Measurements from ENCODE around the gene LYST.
A peak's percentile ranks its signal among the peaks of the same experiment; 100 is the strongest.

Gene LYST

DNA sequence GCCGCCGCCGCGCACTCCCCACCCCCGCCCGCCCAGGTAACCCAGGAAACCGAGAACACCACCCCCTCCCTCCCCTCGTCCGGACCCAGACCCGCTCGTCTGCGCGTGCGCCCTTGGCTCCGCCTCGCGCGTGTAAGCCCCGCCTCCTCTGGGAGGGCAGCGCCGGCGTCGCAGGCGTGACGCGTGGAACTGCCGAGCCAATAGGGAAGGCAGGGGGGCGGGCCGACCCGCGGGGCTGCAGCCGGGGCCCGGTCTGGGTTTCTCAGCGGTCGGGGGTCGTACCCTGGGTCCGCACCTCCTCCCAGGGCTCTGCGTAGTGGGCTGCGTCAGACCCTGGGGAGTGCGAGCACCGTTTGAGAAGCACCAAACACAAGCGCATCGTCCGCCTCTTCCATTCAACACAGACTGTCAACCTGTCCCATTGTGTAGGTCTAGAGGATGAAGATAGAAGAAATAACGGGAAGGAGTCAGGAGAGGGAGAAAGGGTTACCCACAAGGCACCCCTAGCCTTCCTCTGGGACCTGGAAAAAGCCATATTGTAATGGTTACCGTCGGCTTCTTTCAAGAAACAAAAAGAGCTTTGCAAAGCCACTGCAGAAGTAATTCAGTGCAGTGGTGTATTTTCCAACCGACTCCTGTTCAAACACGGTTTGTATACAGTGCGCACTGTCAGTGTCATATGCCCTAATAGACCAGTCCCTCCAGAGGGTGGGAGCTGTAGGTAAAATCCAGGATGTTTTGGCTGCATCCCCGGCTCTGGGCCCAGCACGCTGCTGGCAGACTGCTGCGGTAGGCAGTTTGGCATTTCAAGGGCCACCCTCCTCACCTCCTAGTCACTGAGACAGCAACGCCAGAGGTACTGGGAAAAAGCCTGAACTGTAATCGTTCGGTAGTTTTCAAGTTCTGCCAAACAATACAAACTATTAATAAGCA lies 473 bp upstream of the LYST start:
- Histone ChIP-seq H3F3A (ENCODE audit: insufficient read depth) (peaks cover 12% of the 10 kb centered on the region), H3K4me3 (ENCODE audit: insufficient read depth, low read length, poor library complexity, severe bottlenecking) (peak overlapping the region; percentile 85), H3K9me2 (replicated peaks; ENCODE audit: insufficient read depth, low read length) (no peaks in the 10 kb centered on the region), H4K20me1 (ENCODE audit: low read depth, low read length) (no peaks in the 10 kb centered on the region), H2AFZ (ENCODE audit: low read depth, low read length, severe bottlenecking) (peak overlapping the region; percentile 54), H3K9ac (ENCODE audit: low read length) (peak overlapping the region; percentile 68), H3K9me3 (ENCODE audit: insufficient read depth, low read length) (no peaks in the 10 kb centered on the region), H3K27me3 (ENCODE audit: low read length) (no peaks in the 10 kb centered on the region), H3K27ac (ENCODE audit: low read depth, low read length) (peak overlapping the region; percentile 80), H3K36me3 (ENCODE audit: low read length) (no peaks in the 10 kb centered on the region), H3K79me2 (ENCODE audit: insufficient read depth, low read length) (no peaks in the 10 kb centered on the region), H3K4me2 (ENCODE audit: low read depth, low read length, poor library complexity, severe bottlenecking) (peak overlapping the region; percentile 70)
- TF ChIP-seq, protein P1, sequence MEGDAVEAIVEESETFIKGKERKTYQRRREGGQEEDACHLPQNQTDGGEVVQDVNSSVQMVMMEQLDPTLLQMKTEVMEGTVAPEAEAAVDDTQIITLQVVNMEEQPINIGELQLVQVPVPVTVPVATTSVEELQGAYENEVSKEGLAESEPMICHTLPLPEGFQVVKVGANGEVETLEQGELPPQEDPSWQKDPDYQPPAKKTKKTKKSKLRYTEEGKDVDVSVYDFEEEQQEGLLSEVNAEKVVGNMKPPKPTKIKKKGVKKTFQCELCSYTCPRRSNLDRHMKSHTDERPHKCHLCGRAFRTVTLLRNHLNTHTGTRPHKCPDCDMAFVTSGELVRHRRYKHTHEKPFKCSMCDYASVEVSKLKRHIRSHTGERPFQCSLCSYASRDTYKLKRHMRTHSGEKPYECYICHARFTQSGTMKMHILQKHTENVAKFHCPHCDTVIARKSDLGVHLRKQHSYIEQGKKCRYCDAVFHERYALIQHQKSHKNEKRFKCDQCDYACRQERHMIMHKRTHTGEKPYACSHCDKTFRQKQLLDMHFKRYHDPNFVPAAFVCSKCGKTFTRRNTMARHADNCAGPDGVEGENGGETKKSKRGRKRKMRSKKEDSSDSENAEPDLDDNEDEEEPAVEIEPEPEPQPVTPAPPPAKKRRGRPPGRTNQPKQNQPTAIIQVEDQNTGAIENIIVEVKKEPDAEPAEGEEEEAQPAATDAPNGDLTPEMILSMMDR (IDR thresholded peaks at IDR 0.05; ENCODE audit: insufficient read depth, low read length, poor library complexity, severe bottlenecking): no peak
- no peak for TF ChIP-seq EZH2phosphoT487 (conservative IDR thresholded peaks at IDR 0.05; ENCODE audit: low read length)

DNA sequence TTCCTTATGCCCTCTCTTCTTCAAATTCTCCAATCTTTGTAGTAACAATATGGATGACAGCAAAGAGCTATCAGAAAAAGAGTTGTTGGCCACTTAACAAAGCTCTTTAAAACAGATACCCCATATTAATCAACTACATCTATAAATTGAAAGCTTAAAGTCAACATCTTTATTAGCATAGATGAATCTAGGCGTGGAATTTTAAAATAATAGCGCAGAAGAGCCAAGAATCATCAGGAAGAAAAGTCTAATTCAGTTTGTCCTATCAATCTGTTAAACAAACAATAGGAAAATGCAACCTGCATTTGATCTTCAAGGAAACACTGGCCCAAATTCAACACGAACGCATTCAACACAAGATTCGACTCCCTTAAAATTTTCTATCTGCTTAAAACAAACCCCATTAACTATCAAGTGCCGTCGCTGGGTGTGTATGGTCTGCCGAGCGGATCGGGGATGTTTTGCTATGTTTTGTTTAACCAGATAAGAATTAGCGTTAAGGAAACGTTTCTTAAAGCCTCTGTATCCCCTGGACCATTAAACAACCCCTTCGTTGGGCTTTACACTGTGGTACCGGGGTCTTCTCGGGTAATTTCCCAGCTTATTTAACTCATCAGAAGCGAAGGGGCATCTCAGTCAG lies 1.0 kb downstream of the LYST start:
- H3K4me2 ChIP-seq (ENCODE audit: low read depth, low read length, poor library complexity, severe bottlenecking): peak overlapping the region; percentile 59
- H3K9me3 ChIP-seq (ENCODE audit: insufficient read depth, low read length): no peaks in the 10 kb centered on the region
- H4K20me1 ChIP-seq (ENCODE audit: low read depth, low read length): no peaks in the 10 kb centered on the region
- H3K9ac ChIP-seq (ENCODE audit: low read length): peak overlapping the region; percentile 68
- TF ChIP-seq, protein P1 (IDR thresholded peaks at IDR 0.05; ENCODE audit: insufficient read depth, low read length, poor library complexity, severe bottlenecking): no peak
- no peak for TF ChIP-seq EZH2phosphoT487 (conservative IDR thresholded peaks at IDR 0.05; ENCODE audit: low read length)
- H3K27me3 ChIP-seq (ENCODE audit: low read length): no peaks in the 10 kb centered on the region
- no peaks in the 10 kb centered on the region for H3K9me2 ChIP-seq (replicated peaks; ENCODE audit: insufficient read depth, low read length)
- H3K79me2 ChIP-seq (ENCODE audit: insufficient read depth, low read length): no peaks in the 10 kb centered on the region
- peak overlapping the region; percentile 85 for H3K4me3 ChIP-seq (ENCODE audit: insufficient read depth, low read length, poor library complexity, severe bottlenecking)
- H3K27ac ChIP-seq (ENCODE audit: low read depth, low read length): no peak overlapping the region
- H3K36me3 ChIP-seq (ENCODE audit: low read length): no peaks in the 10 kb centered on the region
- H3F3A ChIP-seq (ENCODE audit: insufficient read depth): peaks cover 12% of the 10 kb centered on the region
- H2AFZ ChIP-seq (ENCODE audit: low read depth, low read length, severe bottlenecking): peak overlapping the region; percentile 86

DNA sequence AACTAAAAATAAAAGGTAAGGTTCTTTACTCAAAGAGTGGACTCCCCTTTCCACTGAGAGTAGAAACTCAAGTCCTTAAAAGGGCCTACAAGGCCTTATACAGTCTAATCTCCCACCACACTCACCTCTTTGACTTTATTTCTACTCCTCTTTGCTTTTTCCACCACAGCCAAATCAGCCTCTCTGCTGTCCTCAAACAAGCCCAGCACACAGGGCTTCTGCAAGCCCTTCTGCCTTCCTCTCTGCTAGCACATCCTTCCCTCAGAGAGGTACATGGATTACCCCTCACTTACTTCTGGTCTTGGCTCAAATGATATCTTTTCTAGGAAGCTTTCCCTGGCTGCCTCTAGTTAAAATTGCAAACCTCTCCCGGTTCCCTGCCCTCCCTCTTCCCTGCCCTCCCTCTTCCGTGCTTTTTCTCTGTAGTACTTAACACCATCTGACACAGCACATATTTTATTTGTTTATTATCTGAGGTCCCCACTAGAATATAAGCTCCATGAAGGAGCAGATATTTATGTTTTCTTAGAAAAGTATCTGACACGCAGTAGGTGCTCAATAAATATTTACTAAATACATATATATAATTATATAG lies 1.7 kb downstream of the LYST start:
- Histone ChIP-seq H3K79me2 (ENCODE audit: insufficient read depth, low read length) (no peaks in the 10 kb centered on the region), H3K9me3 (ENCODE audit: insufficient read depth, low read length) (no peaks in the 10 kb centered on the region), H3K27ac (ENCODE audit: low read depth, low read length) (no peak overlapping the region), H3K4me3 (ENCODE audit: insufficient read depth, low read length, poor library complexity, severe bottlenecking) (no peak overlapping the region), H3K27me3 (ENCODE audit: low read length) (no peaks in the 10 kb centered on the region), H2AFZ (ENCODE audit: low read depth, low read length, severe bottlenecking) (no peak overlapping the region), H3K9ac (ENCODE audit: low read length) (no peak overlapping the region), H3K4me2 (ENCODE audit: low read depth, low read length, poor library complexity, severe bottlenecking) (peak overlapping the region; percentile 59), H4K20me1 (ENCODE audit: low read depth, low read length) (no peaks in the 10 kb centered on the region), H3F3A (ENCODE audit: insufficient read depth) (peaks cover 12% of the 10 kb centered on the region), H3K36me3 (ENCODE audit: low read length) (no peaks in the 10 kb centered on the region), H3K9me2 (replicated peaks; ENCODE audit: insufficient read depth, low read length) (no peaks in the 10 kb centered on the region)
- TF ChIP-seq, protein P1 (IDR thresholded peaks at IDR 0.05; ENCODE audit: insufficient read depth, low read length, poor library complexity, severe bottlenecking): no peak
